Middle frontal gyrus (tissue), 1 donor: ENCODE data around the gene DES.
A peak's percentile ranks its signal among the peaks of the same experiment; 100 is the strongest.

Experiments used
- DNase-seq: peaks from one replicate; pipeline ENCODE4 v3.0.0-alpha.2; 2015; ENCODE audit warnings: low spot score; ENCODE audit errors: extremely low spot score

The DES gene

GRCh38 chr2:219438453-219438852 lies 20.3 kb downstream of the DES start:
- no peak for DNase-seq

DNA sequence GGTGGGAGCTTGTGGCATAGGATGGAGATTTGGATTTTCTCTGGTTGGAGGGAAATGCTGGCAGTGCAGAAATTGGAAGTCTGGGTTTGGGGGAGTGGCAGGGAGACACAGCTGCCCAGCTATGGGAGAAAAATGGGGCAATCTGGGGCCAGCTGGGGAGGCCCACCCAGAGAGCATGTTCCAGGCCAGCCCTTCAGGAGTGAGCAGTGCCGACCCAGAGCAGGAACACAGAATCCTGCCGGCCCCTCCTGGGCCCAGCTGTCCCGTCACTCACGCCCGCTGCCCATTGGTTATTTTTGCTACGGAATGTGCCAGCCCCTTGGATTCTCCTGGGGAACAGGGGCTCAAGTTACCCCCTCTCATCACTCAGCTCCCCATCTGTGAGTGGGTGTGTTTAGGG lies 21.3 kb downstream of the DES start:
- DNase-seq: no peak

- no peak for DNase-seq
Measured at GRCh38 chr2:219440388-219441256, 22.4 kb downstream of the DES start.

- DNase-seq: no peak
Measured at GRCh38 chr2:219441451-219442255, 23.5 kb downstream of the DES start.

DNA sequence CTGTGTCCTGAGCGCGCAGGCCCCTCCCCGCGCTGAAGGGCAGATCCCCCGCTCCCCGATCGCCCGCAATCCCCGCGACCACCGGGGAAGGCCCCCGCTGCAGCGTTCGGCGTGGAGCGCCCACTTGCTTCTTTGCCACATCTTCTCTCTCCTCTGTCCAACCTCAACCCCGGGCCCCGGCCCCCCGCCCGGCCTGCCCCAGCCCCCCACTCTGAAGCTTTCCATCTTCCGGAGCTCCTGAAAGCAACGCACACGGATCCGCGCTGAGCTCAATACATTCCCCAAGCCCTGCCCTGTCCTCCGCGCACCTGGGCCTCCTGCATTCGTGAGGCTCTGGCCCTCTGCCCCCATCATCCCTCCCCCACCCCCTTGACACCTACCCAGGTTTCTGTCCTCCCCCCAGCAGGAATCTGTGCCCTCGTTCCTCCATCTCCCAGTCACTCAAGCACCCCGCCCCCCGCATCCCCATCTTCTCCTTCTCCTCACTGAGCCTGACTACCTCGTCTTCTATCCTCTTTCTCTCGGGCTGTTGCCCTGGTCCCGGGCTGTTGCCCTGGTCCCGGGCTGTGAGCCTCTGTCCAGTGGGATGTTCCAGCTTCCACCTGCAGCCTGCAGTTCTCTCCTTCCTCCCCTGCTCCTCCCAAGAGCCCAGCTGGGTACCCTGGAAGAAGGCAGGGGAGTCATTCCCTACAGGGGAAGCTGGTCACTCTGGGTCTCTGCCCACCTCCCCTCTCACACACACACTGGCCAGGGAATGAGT lies 24.3 kb downstream of the DES start:
- no peak for DNase-seq

DNA sequence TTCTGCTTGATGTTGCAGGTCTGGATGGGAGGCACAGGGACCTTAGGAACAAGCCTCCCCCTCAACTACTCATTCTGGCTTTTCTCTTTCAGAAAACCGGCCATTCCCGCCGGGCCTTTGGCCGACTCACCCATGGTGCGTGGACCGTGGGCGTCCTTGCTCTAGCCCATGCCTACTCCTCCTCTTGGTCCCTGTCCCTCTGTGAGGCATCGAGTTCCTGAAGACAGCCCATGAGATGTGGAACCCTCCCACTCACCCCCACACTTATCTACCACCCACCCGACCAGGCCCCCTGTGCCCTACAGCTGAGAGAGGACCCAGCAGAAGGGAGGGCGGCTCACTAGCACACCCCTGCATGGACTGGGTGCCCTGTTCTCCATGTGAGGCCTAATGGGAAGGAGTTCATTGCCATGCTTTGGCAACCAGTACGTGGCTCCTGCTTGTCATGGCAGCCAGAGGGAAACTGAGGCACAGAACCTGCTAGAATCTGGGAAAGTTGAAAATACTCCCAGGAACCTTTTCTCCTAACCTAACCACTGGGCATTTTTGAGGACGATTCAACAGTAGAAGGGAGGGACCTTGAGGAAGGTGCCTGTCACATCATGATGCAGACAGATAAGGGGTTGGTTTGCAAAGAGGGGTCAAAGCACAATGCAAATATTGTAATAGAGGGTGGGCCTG lies 25.0 kb downstream of the DES start:
- no peak for DNase-seq

- DNase-seq: no peak
Measured at GRCh38 chr2:219443697-219444023, 25.5 kb downstream of the DES start.

DNA sequence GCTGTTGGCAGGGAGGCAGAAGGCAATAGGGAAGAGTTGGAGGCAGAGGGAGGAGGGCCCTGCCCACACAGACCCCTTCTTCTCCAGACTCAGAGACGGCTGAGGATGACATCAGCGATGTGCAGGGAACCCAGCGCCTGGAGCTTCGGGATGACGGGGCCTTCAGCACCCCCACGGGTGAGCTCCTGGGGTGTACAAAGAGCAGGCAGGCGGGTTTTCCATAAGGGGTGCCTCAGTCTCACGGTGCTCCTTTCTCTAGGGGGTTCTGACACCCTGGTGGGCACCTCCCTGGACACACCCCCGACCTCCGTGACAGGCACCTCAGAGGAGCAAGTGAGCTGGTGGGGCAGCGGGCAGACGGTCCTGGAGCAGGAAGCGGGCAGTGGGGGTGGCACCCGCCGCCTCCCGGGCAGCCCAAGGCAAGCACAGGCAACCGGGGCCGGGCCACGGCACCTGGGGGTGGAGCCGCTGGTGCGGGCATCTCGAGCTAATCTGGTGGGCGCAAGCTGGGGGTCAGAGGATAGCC lies 26.5 kb downstream of the DES start:
- DNase-seq: peak; percentile 44

DNA sequence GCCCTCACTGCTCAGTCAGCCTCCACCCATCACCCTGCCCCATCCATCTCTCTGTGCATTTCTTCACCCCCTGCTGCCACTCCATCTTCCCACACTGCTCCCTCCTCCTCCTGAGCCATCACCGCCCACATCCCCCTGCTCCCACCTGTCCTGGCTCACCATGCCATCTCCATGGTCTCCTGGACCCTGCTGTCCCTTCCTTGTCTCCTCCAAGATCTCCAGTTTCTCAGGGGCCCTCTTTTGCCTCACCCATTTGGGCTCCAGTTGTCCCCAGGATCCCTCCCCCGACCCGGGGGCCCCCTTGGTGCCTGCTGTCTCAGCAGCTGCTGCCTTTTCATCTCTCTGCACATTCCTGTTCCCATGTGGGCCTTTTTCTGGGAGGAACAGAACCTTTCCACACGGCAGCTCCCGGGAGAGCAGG lies 27.1 kb downstream of the DES start:
- DNase-seq: no peak

DNA sequence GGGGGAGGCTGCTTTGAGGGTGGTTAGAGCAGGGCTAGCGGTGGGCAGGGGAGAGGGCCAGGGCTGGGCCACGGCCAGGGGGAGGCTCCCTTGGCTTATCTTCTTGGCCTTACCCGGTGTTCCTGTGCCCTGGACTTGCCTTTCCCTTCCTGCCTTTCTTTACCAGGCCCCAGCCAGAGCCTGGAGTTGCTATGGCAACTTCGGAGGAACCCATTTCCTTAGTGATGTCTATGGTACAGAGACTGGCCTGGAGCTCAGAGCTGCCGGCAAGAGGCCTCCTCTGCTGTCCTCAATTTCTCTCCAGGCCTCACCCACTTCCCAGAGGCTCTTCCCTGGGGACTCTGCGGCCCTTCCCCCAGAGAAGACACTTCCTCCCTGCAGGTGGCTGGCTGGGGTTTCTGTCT lies 27.9 kb downstream of the DES start:
- DNase-seq: no peak

- no peak for DNase-seq
Measured at GRCh38 chr2:219446689-219447088, 28.5 kb downstream of the DES start.

- DNase-seq: no peak
Measured at GRCh38 chr2:219447242-219448098, 29.3 kb downstream of the DES start.

DNA sequence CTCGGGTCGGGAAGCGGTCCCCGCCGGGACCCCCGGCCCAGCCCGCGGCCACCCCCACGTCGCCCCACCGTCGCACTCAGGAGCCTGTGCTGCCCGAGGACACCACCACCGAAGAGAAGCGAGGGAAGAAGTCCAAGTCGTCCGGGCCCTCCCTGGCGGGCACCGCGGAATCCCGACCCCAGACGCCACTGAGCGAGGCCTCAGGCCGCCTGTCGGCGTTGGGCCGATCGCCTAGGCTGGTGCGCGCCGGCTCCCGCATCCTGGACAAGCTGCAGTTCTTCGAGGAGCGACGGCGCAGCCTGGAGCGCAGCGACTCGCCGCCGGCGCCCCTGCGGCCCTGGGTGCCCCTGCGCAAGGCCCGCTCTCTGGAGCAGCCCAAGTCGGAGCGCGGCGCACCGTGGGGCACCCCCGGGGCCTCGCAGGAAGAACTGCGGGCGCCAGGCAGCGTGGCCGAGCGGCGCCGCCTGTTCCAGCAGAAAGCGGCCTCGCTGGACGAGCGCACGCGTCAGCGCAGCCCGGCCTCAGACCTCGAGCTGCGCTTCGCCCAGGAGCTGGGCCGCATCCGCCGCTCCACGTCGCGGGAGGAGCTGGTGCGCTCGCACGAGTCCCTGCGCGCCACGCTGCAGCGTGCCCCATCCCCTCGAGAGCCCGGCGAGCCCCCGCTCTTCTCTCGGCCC lies 30.1 kb downstream of the DES start:
- DNase-seq: no peak

DNA sequence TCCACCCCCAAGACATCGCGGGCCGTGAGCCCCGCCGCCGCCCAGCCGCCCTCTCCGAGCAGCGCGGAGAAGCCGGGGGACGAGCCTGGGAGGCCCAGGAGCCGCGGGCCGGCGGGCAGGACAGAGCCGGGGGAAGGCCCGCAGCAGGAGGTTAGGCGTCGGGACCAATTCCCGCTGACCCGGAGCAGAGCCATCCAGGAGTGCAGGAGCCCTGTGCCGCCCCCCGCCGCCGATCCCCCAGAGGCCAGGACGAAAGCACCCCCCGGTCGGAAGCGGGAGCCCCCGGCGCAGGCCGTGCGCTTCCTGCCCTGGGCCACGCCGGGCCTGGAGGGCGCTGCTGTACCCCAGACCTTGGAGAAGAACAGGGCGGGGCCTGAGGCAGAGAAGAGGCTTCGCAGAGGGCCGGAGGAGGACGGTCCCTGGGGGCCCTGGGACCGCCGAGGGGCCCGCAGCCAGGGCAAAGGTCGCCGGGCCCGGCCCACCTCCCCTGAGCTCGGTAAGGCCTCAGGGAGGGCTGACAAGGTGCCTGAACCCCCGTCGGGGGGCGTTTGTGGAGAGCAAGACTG lies 30.7 kb downstream of the DES start:
- no peak for DNase-seq

GRCh38 chr2:219449609-219450008 lies 31.4 kb downstream of the DES start:
- DNase-seq: no peak

DNA sequence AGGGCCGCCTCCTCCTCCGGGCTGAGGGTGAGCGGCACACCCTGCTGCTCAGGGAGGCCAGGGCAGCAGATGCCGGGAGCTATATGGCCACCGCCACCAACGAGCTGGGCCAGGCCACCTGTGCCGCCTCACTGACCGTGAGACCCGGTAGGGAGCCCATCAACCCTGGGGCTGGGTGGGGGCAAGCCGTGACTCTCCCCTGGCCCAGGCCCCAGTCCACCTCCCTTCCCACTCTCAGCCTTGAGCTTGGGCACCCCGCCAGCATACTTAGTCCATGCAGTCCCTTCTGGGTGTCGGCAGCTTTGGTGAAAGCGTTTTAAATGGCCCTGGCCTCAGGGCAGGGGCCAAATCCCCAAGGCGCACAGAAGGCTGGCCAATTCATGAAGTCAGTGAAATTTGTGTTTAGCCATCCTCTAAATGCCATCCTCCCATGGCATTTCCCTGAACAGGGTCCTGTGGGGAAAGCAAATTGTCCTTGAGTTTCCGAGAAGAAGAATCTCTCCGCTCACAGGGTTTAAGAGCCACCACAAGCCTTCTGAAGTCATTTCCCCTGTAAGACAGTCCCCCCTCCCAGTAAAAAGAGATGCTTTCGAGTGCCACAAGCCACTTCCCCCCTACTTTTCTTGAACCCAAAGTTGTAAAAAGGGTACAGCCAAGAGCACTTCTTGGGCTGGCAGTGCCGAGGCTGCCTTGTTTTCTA lies 33.6 kb downstream of the DES start:
- DNase-seq: no peak

GRCh38 chr2:219452361-219453317 lies 34.5 kb downstream of the DES start:
- peak; percentile 16 for DNase-seq
